Stomach (tissue), 4 donors: ENCODE measurements around the gene SPDYE6.

Source experiments
- POLR2A ChIP-seq, 4 donors: fragments of 450-650 bp; IDR thresholded peaks; one replicate each; pipeline ENCODE4 v1.6.1; 2016; ENCODE audit warnings: antibody characterized with exemption in 4 of 4, control low read depth in 2 of 4, mild to moderate bottlenecking in 1 of 4, moderate library complexity in 1 of 4
- POLR2AphosphoS5 ChIP-seq, 3 donors: sonication (generic); formaldehyde crosslinking; IDR thresholded peaks; one replicate each; pipeline ENCODE4 v1.6.1; 2016; ENCODE audit warnings: antibody characterized with exemption in 3 of 3
- TF ChIP-seq, protein P1 (sequence below), 7 experiments: fragments of 450-650 bp in 4 of 7; fragments of 200-600 bp in 3 of 7; sonication (generic) in 3 of 7; IDR thresholded peaks; one replicate each; pipeline ENCODE4 v1.5.1; 2016 to 2019; ENCODE audit warnings: antibody characterized with exemption in 7 of 7, control low read depth in 2 of 7, mild to moderate bottlenecking in 1 of 7

DNA sequence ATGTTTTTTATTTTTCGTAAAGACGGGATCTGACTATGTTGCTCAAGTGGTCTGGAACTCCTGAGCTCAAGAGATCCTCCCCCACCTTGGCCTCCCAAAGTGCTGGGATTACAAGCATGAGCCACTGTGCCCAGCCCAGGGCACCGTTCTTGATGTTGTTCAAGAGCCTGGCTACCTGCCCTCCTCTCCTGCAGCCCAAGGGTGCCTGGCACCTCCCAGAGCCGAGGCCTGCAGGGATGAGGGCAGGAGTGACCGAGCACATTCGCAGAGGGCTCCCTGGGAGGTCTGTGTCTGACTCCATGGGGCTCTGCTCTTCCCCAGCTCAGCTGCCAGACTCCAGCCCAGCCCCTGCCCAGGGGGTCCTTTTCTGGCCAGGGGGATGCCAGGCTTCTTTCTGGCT lies 54.2 kb downstream of the SPDYE6 start:
- no peak for TF ChIP-seq POLR2A (IDR thresholded peaks at IDR 0.05)
- TF ChIP-seq, protein P1, sequence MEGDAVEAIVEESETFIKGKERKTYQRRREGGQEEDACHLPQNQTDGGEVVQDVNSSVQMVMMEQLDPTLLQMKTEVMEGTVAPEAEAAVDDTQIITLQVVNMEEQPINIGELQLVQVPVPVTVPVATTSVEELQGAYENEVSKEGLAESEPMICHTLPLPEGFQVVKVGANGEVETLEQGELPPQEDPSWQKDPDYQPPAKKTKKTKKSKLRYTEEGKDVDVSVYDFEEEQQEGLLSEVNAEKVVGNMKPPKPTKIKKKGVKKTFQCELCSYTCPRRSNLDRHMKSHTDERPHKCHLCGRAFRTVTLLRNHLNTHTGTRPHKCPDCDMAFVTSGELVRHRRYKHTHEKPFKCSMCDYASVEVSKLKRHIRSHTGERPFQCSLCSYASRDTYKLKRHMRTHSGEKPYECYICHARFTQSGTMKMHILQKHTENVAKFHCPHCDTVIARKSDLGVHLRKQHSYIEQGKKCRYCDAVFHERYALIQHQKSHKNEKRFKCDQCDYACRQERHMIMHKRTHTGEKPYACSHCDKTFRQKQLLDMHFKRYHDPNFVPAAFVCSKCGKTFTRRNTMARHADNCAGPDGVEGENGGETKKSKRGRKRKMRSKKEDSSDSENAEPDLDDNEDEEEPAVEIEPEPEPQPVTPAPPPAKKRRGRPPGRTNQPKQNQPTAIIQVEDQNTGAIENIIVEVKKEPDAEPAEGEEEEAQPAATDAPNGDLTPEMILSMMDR (IDR thresholded peaks at IDR 0.05), result no peak
- TF ChIP-seq POLR2AphosphoS5 (IDR thresholded peaks at IDR 0.05), result no peak
